Neuronal stem cell (in vitro differentiated cells): ENCODE measurements around the gene TNFSF12.

ENCODE experiments used
- DNase-seq: peaks from one replicate; pipeline ENCODE4 v3.0.0-alpha.2; 2013; ENCODE audit warnings: low spot score
- H2AFZ ChIP-seq: one replicate; pipeline ENCODE4 v1.6.1; 2013; ENCODE audit warnings: mild to moderate bottlenecking, low read length, inconsistent platforms
- H2AK5ac ChIP-seq: 2 replicates; pipeline ENCODE4 v1.6.1; 2013; ENCODE audit warnings: low read depth, mild to moderate bottlenecking, inconsistent platforms, low read length, moderate library complexity, mixed read lengths
- H2BK120ac ChIP-seq: 2 replicates; pipeline ENCODE4 v1.6.1; 2013; ENCODE audit warnings: low read depth, mild to moderate bottlenecking, inconsistent platforms, low read length, moderate library complexity, mixed read lengths
- H2BK12ac ChIP-seq: one replicate; pipeline ENCODE4 v1.6.1; 2013; ENCODE audit warnings: low read length, inconsistent platforms
- H2BK15ac ChIP-seq: 2 replicates; pipeline ENCODE4 v1.6.1; 2013; ENCODE audit warnings: mild to moderate bottlenecking, low read length, inconsistent platforms, mixed read lengths
- H2BK5ac ChIP-seq: one replicate; pipeline ENCODE4 v1.6.1; 2013; ENCODE audit warnings: inconsistent platforms, mild to moderate bottlenecking, low read length, moderate library complexity
- H3K14ac ChIP-seq: one replicate; pipeline ENCODE4 v1.6.1; 2013; ENCODE audit warnings: low read length, inconsistent platforms
- H3K18ac ChIP-seq: 2 replicates; pipeline ENCODE4 v1.6.1; 2013; ENCODE audit warnings: low read length, inconsistent platforms
- H3K23ac ChIP-seq: 2 replicates; pipeline ENCODE4 v1.6.1; 2013; ENCODE audit warnings: low read depth, mild to moderate bottlenecking, mixed read lengths, low read length, inconsistent platforms; ENCODE audit not compliant: poor library complexity
- H3K27ac ChIP-seq: replicated peaks from 3 replicates; pipeline ENCODE4 v1.5.1; 2013; ENCODE audit warnings: low read length, inconsistent platforms
- H3K27me3 ChIP-seq, 3 experiments: 2 replicates each; pipeline ENCODE4 v1.6.1; 2013; ENCODE audit warnings: low read length in 3 of 3, mild to moderate bottlenecking in 2 of 3, inconsistent platforms in 1 of 3, low read depth in 1 of 3, mixed read lengths in 1 of 3, moderate library complexity in 1 of 3; ENCODE audit not compliant: control insufficient read depth in 3 of 3, insufficient read depth in 3 of 3
- H3K36me3 ChIP-seq, 2 donors: replicated peaks in 1 of 2; 2 replicates each; pipeline ENCODE4 v1.6.1; 2013; ENCODE audit warnings: low read length in 2 of 2; ENCODE audit not compliant: control insufficient read depth in 2 of 2, insufficient read depth in 2 of 2
- H3K4ac ChIP-seq: 2 replicates; pipeline ENCODE4 v1.6.1; 2013; ENCODE audit warnings: inconsistent platforms, mild to moderate bottlenecking, low read length, moderate library complexity
- H3K4me1 ChIP-seq, 2 donors: 1 replicate in 1 of 2; 2 replicates in 1 of 2; pipeline ENCODE4 v1.6.1; 2013; ENCODE audit warnings: low read length in 2 of 2, low read depth in 1 of 2; ENCODE audit not compliant: control insufficient read depth in 2 of 2, insufficient read depth in 1 of 2
- H3K4me2 ChIP-seq: one replicate; pipeline ENCODE4 v1.6.1; 2013; ENCODE audit warnings: mild to moderate bottlenecking, low read length, inconsistent platforms; ENCODE audit not compliant: insufficient read depth, poor library complexity, severe bottlenecking
- H3K4me3 ChIP-seq, 2 donors: 2 replicates each; pipeline ENCODE4 v1.5.1; 2013; ENCODE audit warnings: low read length in 2 of 2, mild to moderate bottlenecking in 2 of 2, inconsistent platforms in 1 of 2, moderate library complexity in 1 of 2
- H3K79me1 ChIP-seq: one replicate; pipeline ENCODE4 v1.6.1; 2013; ENCODE audit warnings: low read depth, mild to moderate bottlenecking, inconsistent platforms, low read length, moderate library complexity
- H3K9ac ChIP-seq: one replicate; pipeline ENCODE4 v1.6.1; 2013; ENCODE audit warnings: mild to moderate bottlenecking, low read depth, low read length, inconsistent platforms; ENCODE audit not compliant: poor library complexity
- H3K9me3 ChIP-seq, 2 donors: replicated peaks in 1 of 2; 2 replicates each; pipeline versions ENCODE3 to v1.6.1; 2013; ENCODE audit warnings: low read length in 2 of 2, mild to moderate bottlenecking in 2 of 2, inconsistent platforms in 1 of 2, low read depth in 1 of 2, mixed read lengths in 1 of 2, moderate library complexity in 1 of 2; ENCODE audit not compliant: control insufficient read depth in 2 of 2, insufficient read depth in 1 of 2
- H4K8ac ChIP-seq: one replicate; pipeline ENCODE4 v1.6.1; 2013; ENCODE audit warnings: low read depth, mild to moderate bottlenecking, inconsistent platforms, low read length, moderate library complexity
- H4K91ac ChIP-seq: one replicate; pipeline ENCODE4 v1.6.1; 2013; ENCODE audit warnings: low read length, low read depth, mild to moderate bottlenecking, inconsistent platforms; ENCODE audit not compliant: poor library complexity
- WGBS, 2 donors: extraction: QIAGEN DNeasy Blood & Tissue Kit; methylation state at CpG; one replicate each; pipeline ENCODE4 v1.1.7; 2013; ENCODE audit warnings: missing lambda C conversion rate in 2 of 2, mixed read lengths in 1 of 2; ENCODE audit not compliant: insufficient read length in 2 of 2, insufficient replicate concordance in 1 of 2; ENCODE audit errors: extremely low coverage in 2 of 2; 5-methylcytosine and 5-hydroxymethylcytosine counted together

Gene TNFSF12

GRCh38 chr17:7561028-7561575 is 12.2 kb downstream of the TNFSF12 start:
- no peak overlapping the region for H3K4ac ChIP-seq
- peaks cover 24 to 25% of the 10 kb centered on the region in 2 donors for H3K4me1 ChIP-seq
- peak overlapping the region; percentile 95 for H3K4me2 ChIP-seq
- H3K9ac ChIP-seq, result peak overlapping the region; percentile 85
- H3K14ac ChIP-seq, result no peak overlapping the region
- WGBS, 2 donors, result no CpG with 5 or more reads among the region's 32 CpGs
- no peak overlapping the region for H4K8ac ChIP-seq
- DNase-seq, result peak; percentile 81
- no peak overlapping the region for H3K23ac ChIP-seq
- H2BK12ac ChIP-seq, result peak overlapping the region; percentile 7
- H2BK120ac ChIP-seq, result no peak overlapping the region
- H2AFZ ChIP-seq, result peak overlapping the region; percentile 94
- no peaks in the 10 kb centered on the region for H3K9me3 ChIP-seq
- peak overlapping the region; percentile 12 for H2AK5ac ChIP-seq
- H3K18ac ChIP-seq, result peak overlapping the region; percentile 85
- H3K79me1 ChIP-seq, result peaks cover 9% of the 10 kb centered on the region
- no peaks in the 10 kb centered on the region for H3K27me3 ChIP-seq
- H2BK5ac ChIP-seq, result peak overlapping the region; percentile 58
- H3K4me3 ChIP-seq, result peak overlapping the region; percentile 82 to 86
- H2BK15ac ChIP-seq, result no peak overlapping the region
- H3K27ac ChIP-seq, result peak overlapping the region; percentile 31
- H3K36me3 ChIP-seq, result peaks cover 19 to 29% of the 10 kb centered on the region in 2 donors
- H4K91ac ChIP-seq, result no peak overlapping the region

GRCh38 chr17:7561589-7562207 is 12.8 kb downstream of the TNFSF12 start, which contains the start of gene SENP3:
Gene SENP3 (plus strand): TSS chr17:7561919. CDS start chr17:7563077, 1,158 bp downstream.
- Histone ChIP-seq H3K9me3 (no peaks in the 10 kb centered on the region), H3K23ac (peak within 1 kb of the TSS; percentile 81), H3K4ac (no peak within 1 kb of the TSS), H3K9ac (peak within 1 kb of the TSS; percentile 95), H3K79me1 (peaks cover 9% of the 10 kb centered on the region), H3K36me3 (peaks cover 19 to 35% of the 10 kb centered on the region in 2 donors), H2BK5ac (peak within 1 kb of the TSS; percentile 58), H2BK15ac (no peak within 1 kb of the TSS), H2AK5ac (peak within 1 kb of the TSS; percentile 27), H2BK12ac (peak within 1 kb of the TSS; percentile 7), H3K4me1 (peaks cover 24 to 25% of the 10 kb centered on the region in 2 donors), H2BK120ac (peak within 1 kb of the TSS; percentile 29), H3K4me3 (peak within 1 kb of the TSS; percentile 85 to 86), H2AFZ (peak within 1 kb of the TSS; percentile 94), H3K4me2 (peak within 1 kb of the TSS; percentile 95), H4K8ac (no peak within 1 kb of the TSS), H4K91ac (no peak within 1 kb of the TSS), H3K18ac (peak within 1 kb of the TSS; percentile 97), H3K14ac (no peak within 1 kb of the TSS), H3K27ac (peak within 1 kb of the TSS; percentile 66), H3K27me3 (no peaks in the 10 kb centered on the region)
- peak; percentile 94 for DNase-seq
- WGBS, 2 donors, result no CpG with 5 or more reads among the region's 82 CpGs

GRCh38 chr17:7562208-7562605 is 13.3 kb downstream of the TNFSF12 start:
- Histone ChIP-seq H3K4me2 (peak overlapping the region; percentile 82), H2AFZ (peak overlapping the region; percentile 94)

GRCh38 chr17:7563115-7563869 is 14.4 kb downstream of the TNFSF12 start:
- Histone ChIP-seq H3K79me1 (peaks cover 8% of the 10 kb centered on the region), H2AFZ (no peak overlapping the region), H3K4me3 (peak overlapping the region in 1 of 2 donors; percentile 86), H3K4me1 (peaks cover 17 to 19% of the 10 kb centered on the region in 2 donors), H3K4me2 (no peak overlapping the region), H3K9ac (peak overlapping the region; percentile 14), H3K27me3 (no peaks in the 10 kb centered on the region), H2BK15ac (no peak overlapping the region), H2BK5ac (no peak overlapping the region), H3K4ac (no peak overlapping the region), H3K23ac (no peak overlapping the region), H2AK5ac (no peak overlapping the region), H2BK12ac (no peak overlapping the region), H4K8ac (no peak overlapping the region), H3K18ac (no peak overlapping the region), H3K14ac (no peak overlapping the region), H4K91ac (no peak overlapping the region), H3K27ac (no peak overlapping the region), H3K9me3 (no peaks in the 10 kb centered on the region), H2BK120ac (no peak overlapping the region), H3K36me3 (peaks cover 24 to 45% of the 10 kb centered on the region in 2 donors)
- WGBS, 2 donors, result no CpG with 5 or more reads among the region's 30 CpGs
- no peak for DNase-seq

More at GRCh38 chr17:7562208-7562605, 13.3 kb downstream of the TNFSF12 start:
- peaks cover 8% of the 10 kb centered on the region for H3K79me1 ChIP-seq
- no peak overlapping the region for H3K23ac ChIP-seq
- H3K4me1 ChIP-seq, result peaks cover 24 to 25% of the 10 kb centered on the region in 2 donors
- no peak overlapping the region for H3K18ac ChIP-seq
- no peak overlapping the region for H3K14ac ChIP-seq
- no peak overlapping the region for H2BK12ac ChIP-seq
- WGBS, 2 donors, result no CpG with 5 or more reads among the region's 28 CpGs
- H2AK5ac ChIP-seq, result peak overlapping the region; percentile 27
- no peaks in the 10 kb centered on the region for H3K27me3 ChIP-seq
- H4K8ac ChIP-seq, result no peak overlapping the region
- H3K27ac ChIP-seq, result no peak overlapping the region
- peaks cover 23 to 40% of the 10 kb centered on the region in 2 donors for H3K36me3 ChIP-seq
- peak overlapping the region; percentile 81 for H3K9ac ChIP-seq
- no peak for DNase-seq
- H2BK15ac ChIP-seq, result no peak overlapping the region
- H2BK5ac ChIP-seq, result peak overlapping the region; percentile 58
- no peak overlapping the region for H4K91ac ChIP-seq
- H3K4ac ChIP-seq, result no peak overlapping the region
- H2BK120ac ChIP-seq, result peak overlapping the region; percentile 29
- no peaks in the 10 kb centered on the region for H3K9me3 ChIP-seq
- H3K4me3 ChIP-seq, result peak overlapping the region; percentile 85 to 86
